Activated gamma-delta T cell (primary cell): ENCODE measurements around the gene DCST1.
A peak's percentile ranks its signal among the peaks of the same experiment; 100 is the strongest.

ENCODE experiments used
- DNase-seq: peaks from one replicate; lab custom pipeline; 2025; lab: John Stamatoyannopoulos, UW

Gene DCST1

DNA sequence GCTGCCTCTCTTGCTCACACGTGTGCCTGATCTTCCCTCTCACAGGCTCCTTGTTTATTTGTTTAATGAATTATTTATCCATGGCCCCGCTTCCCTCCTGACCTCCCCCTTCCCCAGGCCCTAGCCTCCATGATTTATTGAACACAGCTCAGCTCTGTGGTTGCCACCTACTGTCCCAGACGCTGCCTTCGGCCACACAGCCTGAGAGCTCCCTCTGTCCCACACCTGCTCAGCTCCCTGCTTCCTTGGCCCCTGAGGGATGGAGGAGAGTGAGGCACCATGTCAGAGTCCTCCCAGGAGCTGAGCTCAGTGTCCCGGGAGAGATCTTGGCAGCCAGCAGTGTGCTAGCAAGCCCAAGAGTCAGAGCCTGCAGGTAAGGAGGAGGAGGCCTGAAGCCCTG is 41.9 kb downstream of the DCST1 start:
- DNase-seq, result no peak

GRCh38 chr1:155076371-155076770 is 42.7 kb downstream of the DCST1 start:
- DNase-seq, result no peak

DNA sequence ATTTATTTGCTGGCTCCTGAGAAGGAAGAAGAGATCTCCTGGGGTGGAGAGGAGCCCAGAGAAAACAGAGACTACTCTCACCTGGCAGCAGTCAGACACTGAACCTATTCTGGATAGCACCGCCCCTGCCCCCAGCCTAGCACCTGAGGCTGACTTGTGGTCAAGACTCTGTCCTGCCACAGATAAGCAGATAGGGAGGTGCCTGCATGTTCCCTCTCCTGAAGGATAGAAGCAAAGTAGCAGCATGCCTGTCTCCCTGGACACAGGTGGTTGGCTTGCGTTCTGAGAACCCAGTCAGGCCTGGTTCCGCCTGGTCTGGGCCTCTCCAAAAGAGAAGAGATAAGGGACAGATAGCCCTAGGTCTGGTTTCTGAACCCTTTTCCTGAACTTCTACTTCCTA is 43.7 kb downstream of the DCST1 start:
- no peak for DNase-seq

- DNase-seq, result no peak
These were observed 44.3 kb downstream of the DCST1 start for GRCh38 chr1:155077758-155078445.

DNA sequence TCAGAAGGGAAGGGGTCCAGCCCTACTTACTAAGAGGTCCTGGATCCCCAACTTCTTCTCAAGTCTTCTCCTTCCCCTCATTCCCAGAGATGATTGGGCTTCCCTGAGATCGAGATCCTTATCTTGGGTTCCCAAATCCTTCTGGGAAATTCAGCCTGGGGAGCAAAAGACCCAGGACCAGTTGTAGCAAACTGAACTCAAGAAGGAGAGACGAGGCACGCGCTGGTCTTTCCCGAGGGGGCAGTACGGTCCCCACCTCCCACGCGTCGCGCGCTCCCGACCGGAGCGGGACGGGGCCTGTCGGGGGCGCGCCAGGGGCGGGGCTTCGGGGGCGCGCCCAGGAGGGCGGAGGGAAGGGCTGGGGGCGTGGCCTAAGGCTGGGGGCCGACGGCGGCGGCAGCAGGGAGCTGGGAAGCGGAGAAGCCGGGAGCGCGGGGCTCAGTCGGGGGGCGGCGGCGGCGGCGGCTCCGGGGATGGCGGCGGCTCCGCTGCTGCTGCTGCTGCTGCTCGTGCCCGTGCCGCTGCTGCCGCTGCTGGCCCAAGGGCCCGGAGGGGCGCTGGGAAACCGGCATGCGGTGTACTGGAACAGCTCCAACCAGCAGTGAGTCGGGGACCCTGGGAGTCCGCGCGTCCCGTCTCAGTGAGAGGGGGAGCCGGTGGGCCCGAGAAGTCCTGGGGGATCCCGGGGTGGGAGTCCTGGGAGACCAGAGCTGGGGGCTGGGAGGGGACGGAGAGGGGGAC is 45.0 kb downstream of the DCST1 start, which contains the start of gene EFNA3:
Gene EFNA3 (plus strand): TSS at position 369 of the 741 bp plus-strand sequence. CDS start 105 bp downstream, at position 474.
- DNase-seq, result peak; percentile 42

GRCh38 chr1:155079210-155079486 is 45.5 kb downstream of the DCST1 start:
- DNase-seq, result no peak

DNA sequence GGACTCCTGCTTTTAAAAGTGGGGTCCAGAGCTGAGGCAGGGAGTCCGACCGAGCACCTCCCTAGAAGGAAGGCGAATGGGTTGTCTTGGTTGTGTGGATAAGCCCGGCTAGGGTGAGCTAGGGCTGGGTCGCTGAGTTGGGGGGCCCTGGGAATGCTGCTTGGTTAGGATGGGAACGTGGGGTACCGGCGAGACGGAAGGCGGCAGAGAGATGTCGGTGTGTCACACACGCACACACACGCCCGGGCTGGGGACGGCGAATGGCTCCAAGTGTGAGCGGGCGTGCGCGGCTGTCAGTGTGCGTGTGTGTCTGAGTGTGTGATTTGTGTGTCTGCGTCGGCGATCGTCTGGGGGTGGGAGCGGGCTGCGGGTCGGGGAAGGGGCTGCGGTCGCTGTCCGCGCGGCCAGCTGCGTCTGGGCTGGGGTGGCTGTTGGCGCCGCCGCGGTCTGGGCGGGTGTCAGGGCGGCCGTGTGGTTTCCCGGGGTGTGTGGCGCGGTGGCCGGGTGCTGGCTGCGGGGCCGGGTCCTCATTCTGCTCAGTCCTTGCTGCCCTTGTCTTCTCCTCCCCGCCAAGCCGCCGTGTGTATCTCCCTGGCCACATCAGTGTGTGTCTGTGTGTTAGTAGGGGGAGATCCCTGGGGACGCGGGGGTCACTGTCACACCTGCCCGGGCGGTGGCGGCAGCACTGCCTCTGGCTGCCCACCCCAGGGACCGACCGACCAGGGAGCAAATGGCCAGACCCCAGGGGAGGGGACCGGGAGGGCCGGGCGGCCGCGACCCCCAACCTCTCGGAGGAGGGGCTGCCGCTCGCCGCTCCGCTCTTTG is 46.1 kb downstream of the DCST1 start:
- DNase-seq, result peak; percentile 22

DNA sequence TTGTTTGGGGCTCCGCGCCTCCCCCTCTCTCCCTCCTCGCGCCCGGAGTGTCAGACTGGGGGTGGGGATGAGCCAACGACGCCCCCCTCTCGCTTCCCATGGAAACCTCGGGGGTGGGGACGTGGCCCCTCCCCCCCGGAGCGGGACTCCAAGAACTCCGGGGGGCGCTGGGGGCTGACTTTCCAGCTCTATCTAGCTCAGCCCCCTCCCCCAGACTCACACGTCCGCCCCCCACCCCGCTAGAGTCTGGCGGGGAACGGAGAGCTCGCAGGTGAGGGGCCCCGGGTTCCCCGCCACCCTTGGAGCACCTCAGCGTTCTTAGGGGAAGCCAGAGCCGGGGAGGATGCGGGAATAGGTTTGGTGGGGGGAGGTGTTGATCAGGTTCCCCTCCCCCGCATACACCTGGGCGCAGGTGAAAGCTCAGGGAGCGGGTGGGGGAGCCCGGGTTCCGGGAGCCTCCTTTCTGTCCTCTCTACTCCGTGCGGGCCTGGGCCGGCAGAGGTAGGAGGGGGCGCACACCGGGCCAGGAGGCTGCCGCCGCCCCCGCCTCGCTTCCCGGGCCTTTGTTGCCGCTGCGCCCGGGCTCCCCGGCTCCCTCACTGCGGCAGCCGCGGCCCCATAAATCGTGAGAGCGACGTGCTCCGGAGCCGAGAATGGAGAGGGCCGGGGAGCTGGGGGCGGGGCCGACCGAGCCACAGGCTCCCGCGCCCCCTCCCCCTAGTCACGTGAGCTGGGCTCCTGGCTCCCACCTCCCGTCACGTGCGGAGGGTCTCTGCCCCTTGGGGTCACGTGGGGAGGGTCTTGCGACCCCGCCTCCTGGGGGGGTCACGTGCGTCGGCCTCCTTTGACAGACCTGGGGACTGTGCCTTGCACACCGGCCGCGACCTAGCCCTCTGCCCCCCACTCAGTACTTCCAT is 46.9 kb downstream of the DCST1 start:
- DNase-seq, result no peak

DNA sequence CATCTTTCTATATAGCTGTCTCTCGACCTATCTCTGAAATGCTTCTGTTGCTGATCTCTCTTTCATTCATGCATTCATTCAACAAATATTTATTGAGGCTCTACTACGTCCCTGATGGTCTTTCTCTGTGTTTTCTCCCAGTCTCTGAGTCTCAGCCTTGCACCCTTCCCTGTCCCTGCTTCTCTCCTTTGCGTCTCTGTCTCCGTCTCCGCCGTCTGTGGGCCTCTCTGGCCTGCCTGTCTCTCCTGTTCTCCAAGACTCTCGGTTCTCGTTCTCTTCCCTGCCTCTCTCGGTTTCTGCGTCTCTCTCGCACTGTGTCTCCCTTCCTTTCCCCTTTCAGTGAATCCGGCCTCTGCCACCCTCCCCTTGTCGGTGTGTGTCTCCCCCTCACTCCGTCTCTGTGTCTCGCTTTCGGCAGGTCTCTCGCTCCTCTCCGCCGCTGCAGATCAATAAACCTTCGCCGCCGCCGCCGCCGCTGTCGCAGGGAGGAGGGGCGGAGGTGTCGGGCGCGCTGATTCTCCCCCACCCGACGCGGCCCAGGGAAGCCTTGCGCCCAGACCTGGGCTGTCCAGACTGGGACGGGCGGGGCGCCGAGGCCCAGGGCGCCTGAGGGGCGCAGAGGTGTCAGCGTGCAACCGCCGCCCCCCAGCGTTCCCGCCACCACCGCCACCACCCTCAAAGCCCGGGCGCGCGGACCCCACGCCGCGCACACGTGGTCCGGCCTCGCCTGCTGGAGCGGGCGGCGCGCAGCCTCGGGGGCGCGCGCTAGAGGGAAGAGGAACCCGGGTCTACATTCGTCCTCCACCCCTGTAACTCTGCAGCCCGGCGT is 48.1 kb downstream of the DCST1 start:
- peak; percentile 25 for DNase-seq

GRCh38 chr1:155082301-155083051 is 48.9 kb downstream of the DCST1 start:
- DNase-seq, result no peak

DNA sequence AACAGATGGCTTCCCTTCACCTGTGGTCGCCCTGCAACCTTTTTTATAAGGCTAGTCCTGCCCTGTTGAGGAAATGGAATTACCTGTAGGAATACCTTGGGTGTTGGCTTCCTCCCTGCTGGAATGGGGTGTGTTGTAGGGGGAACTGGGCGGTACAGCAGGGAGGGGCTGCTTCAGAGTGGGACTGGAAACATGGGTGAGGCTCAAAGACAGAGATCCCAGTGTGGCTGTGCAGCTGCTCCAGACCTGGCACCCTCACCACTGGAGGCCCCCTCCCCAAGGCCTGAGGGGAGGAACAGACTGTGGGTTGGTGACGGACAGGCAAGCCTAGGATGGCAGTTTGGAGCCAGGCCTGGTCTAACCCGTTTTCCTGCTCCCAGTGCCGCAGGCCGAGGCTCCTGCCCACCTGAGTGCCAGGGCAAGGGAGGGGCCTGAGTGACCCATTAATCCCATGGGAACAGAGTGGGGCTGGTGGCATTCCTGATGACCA is 49.5 kb downstream of the DCST1 start:
- no peak for DNase-seq

DNA sequence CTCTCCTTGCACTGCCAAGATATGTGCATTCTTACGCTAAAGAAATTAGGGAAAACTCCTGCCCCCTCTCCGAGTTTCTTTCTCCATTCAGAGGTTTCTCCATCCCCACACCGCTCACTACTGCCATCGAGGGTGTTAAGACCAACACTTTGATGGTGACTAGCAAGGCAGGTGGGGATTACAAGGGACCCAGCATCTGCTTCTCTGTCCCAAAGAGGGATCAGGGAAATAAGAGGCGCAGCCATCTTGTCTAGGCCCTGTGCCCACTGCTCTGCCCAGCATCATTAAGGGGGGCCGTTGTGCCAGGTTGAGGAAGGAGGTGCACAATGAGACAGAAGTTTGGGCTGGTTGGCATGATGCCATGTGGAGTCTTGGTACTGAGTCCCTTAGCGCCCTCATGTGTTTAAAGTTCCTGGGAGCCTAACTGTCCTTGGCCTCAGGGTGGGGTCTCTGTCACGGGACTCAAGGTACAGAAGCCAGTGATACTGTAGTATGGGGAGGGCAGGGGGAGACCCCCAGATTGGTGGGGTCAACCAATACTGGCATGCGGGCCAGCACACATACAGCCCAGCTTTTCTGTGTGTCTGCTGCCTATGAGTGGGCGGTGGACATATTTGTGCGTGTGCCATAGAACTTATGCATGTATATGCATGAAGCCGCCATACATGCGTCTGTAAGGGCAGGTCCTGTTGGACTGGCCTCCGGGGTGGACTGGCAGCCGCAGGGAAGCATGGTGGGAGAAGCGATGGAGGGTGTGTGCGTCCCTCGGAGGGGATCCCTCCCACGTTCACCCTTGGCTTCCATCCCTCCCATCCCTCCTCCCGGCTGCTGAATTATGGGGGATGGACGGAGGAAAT is 50.5 kb downstream of the DCST1 start:
- DNase-seq, result no peak

DNA sequence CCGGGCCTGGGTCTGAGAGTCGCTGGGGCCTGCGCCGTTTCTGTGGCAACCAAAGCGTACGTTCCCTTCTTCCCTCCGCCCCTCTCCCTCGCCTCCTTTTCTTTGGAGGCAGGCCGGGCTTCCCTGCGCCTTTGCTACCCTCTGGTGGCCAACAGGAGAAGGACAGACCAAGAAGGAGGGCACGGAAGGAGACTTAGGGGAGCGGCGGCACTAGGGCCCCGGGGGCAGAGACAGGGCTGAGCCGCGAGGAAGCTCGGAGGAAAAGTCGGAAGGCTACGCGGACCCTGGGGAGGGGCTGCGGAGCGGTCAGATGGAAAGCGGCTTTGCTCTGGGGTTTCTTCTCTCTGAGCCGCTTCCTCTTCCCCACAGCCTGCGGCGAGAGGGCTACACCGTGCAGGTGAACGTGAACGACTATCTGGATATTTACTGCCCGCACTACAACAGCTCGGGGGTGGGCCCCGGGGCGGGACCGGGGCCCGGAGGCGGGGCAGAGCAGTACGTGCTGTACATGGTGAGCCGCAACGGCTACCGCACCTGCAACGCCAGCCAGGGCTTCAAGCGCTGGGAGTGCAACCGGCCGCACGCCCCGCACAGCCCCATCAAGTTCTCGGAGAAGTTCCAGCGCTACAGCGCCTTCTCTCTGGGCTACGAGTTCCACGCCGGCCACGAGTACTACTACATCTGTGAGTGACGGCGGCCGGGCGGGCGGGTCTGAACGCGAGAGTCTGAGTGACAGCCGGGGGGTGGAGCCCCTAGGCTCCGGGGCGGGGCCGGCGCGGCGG is 51.3 kb downstream of the DCST1 start:
- DNase-seq, result peak; percentile 76

DNA sequence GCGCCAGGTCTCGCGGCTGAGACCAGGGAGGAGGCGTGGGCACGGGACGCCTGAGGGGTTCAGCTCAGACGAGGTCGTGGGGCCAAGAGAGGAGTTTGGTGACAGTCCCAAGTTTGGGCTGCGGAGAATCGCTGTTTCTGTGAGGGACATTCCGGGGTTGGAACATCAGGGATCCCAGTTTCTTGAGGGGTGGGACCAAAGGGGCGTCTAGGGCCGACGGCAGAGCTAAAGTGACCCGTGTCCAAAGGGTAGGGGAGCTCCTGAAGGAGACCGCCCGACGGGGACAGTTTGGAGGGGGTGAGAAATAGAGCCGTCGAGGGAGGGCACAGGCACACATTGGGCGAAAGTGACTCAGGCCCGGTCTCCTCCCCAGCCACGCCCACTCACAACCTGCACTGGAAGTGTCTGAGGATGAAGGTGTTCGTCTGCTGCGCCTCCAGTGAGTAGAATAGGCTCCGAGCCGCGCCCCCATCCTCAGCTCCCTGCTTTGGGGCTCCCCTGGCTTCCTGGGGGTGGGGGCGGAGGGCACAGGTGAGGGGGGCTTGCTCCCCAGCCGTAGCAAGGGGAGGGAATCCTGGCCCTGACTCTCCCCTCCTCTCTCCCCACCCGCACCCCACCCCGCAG is 52.0 kb downstream of the DCST1 start:
- DNase-seq, result peak; percentile 36

DNA sequence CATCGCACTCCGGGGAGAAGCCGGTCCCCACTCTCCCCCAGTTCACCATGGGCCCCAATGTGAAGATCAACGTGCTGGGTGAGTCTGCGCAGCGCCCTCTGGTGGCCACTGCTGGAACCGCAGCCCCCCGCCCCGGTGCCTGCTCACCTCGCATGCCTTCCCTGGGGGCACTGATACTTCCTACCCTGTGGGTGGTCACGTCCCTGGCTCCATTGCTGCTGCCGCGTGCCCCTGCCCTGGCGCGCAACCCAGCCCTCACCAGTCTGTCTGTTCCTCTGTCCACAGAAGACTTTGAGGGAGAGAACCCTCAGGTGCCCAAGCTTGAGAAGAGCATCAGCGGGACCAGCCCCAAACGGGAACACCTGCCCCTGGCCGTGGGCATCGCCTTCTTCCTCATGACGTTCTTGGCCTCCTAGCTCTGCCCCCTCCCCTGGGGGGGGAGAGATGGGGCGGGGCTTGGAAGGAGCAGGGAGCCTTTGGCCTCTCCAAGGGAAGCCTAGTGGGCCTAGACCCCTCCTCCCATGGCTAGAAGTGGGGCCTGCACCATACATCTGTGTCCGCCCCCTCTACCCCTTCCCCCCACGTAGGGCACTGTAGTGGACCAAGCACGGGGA is 52.6 kb downstream of the DCST1 start:
- DNase-seq, result peak; percentile 62

DNA sequence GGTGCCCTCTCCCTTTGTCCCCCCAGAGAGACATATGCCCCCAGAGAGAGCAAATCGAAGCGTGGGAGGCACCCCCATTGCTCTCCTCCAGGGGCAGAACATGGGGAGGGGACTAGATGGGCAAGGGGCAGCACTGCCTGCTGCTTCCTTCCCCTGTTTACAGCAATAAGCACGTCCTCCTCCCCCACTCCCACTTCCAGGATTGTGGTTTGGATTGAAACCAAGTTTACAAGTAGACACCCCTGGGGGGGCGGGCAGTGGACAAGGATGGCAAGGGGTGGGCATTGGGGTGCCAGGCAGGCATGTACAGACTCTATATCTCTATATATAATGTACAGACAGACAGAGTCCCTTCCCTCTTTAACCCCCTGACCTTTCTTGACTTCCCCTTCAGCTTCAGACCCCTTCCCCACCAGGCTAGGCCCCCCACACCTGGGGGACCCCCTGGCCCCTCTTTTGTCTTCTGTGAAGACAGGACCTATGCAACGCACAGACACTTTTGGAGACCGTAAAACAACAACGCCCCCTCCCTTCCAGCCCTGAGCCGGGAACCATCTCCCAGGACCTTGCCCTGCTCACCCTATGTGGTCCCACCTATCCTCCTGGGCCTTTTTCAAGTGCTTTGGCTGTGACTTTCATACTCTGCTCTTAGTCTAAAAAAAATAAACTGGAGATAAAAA is 53.4 kb downstream of the DCST1 start:
- no peak for DNase-seq
